ENCODE results near the gene ERCC6L.

Gene ERCC6L, protein sequence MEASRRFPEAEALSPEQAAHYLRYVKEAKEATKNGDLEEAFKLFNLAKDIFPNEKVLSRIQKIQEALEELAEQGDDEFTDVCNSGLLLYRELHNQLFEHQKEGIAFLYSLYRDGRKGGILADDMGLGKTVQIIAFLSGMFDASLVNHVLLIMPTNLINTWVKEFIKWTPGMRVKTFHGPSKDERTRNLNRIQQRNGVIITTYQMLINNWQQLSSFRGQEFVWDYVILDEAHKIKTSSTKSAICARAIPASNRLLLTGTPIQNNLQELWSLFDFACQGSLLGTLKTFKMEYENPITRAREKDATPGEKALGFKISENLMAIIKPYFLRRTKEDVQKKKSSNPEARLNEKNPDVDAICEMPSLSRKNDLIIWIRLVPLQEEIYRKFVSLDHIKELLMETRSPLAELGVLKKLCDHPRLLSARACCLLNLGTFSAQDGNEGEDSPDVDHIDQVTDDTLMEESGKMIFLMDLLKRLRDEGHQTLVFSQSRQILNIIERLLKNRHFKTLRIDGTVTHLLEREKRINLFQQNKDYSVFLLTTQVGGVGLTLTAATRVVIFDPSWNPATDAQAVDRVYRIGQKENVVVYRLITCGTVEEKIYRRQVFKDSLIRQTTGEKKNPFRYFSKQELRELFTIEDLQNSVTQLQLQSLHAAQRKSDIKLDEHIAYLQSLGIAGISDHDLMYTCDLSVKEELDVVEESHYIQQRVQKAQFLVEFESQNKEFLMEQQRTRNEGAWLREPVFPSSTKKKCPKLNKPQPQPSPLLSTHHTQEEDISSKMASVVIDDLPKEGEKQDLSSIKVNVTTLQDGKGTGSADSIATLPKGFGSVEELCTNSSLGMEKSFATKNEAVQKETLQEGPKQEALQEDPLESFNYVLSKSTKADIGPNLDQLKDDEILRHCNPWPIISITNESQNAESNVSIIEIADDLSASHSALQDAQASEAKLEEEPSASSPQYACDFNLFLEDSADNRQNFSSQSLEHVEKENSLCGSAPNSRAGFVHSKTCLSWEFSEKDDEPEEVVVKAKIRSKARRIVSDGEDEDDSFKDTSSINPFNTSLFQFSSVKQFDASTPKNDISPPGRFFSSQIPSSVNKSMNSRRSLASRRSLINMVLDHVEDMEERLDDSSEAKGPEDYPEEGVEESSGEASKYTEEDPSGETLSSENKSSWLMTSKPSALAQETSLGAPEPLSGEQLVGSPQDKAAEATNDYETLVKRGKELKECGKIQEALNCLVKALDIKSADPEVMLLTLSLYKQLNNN

DNA sequence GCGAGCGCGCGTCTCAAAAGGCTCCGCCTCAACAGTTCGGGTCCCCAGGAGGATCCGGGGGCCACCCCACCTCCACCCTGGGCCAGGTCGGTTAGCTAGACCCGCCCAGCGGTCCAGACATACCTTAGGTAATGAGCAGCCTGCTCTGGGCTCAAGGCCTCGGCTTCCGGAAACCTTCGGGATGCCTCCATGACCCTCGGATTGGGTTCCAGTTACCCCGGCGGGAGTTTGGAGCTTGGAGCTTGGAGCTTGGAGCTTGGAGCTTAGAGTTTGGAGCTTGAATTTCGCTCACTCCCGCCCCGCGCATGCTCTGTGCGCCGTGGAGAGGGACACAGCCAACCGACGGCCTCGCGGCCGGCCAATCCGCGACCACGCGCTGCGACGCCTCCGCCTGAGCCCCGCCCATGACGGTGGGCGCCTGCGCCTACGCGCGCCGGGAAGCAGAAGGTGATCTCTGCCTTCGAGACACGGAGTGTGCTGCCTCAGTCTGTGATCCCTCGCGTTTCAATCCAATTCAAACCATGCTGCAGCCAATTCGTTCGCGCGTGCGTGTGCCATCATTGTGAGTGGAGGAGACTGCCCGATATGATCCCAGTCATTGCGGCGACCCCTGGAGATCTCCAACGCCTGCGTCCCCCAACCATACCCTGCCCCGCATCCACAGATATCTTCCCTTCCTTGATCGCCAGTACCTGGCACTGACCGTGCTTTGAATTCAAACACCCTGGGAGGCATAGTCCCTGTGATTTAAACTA is at the start of gene ERCC6L:
Gene ERCC6L (minus strand): TSS at position 307 of the 755 bp plus-strand sequence. CDS start 116 bp downstream, at position 191.
- DNase-seq: peak; percentile 88 to 90

DNA sequence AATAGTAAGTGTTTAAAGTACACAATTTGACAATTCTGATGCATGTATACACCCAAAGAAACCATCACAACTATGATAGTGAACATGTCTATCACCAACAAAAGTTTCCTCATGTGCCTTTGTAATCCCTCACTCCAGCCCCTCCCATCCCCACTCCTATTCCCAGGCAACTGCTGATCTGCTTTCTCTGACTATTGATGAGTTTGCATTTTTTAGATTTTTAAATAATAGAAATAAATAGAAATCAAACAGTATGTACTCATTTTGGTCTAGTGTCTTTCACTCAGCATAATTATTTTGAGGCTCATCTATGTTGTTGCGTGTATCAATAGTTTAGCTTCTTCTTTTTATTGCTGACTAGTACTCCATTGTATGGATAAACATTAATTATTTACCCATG is 43.5 kb upstream of the ERCC6L start:
- no peak for DNase-seq

DNA sequence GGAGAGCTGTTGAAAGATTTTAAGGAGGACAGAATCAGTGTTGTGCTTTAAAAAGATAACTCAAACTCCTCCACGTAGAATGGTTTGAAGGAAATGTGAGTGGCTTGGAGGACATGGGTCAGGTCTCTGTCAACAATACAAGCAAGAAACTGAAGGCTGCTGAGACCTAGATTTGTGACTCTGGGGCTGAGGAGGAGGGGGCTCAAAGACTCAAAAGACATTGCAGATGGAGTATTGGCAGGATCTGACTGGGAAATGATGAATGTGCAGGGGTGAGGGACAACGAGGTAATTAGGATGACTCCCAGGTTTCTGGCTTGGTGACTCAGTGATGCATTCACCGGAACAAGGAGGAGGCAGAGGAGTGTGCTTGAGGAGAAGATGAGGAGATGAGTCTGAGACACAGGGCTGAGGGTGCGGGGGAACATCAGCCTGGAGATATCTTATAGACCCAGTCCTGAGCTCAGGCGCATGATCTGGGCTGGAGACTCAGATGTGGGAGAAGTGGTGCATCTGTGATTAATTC is 41.6 kb upstream of the ERCC6L start:
- no peak for DNase-seq

DNA sequence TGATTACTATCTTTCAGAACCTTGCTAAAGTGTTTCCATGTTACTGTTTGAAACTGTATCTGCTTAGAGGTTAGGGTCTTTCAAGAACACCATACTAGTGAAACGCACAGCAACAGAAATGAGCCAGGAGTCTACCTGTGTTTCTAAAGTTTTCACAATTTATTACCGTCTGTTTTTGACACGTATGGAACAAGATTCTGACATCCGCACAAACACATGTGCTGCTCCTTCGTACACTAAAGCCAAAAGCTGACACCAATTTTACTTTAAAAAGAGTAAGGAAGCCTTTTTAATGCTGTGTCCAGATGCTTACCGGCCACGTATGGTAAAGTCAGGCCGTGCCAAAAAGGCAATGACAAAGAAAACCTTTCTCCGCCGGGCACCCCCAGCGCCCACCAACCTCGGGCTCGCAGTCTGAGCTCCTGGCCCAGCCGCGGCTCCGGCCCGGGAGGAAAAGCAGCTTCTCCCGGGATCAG is 37.7 kb upstream of the ERCC6L start:
- peak in 1 of 2 donors; percentile 19 for DNase-seq

DNA sequence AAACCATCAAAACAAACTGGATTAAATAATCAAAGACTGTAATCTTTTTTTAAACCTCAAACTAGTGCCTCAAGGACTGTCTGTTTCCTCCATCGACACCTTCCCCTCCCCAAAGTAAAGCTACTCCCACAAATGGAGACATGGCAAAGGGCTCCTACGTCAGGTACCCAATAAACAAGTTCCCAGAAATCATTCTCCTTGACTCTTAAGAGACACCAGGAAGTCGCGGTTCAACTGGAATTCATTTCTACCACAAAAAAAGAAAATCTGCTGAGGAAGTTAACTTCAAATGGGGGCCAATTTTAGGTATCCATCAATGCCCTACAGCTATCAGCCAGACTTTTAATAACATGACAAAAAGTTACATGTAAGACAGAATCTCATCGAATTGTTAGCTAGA is 35.7 kb upstream of the ERCC6L start:
- peak in 1 of 2 donors; percentile 48 for DNase-seq

DNA sequence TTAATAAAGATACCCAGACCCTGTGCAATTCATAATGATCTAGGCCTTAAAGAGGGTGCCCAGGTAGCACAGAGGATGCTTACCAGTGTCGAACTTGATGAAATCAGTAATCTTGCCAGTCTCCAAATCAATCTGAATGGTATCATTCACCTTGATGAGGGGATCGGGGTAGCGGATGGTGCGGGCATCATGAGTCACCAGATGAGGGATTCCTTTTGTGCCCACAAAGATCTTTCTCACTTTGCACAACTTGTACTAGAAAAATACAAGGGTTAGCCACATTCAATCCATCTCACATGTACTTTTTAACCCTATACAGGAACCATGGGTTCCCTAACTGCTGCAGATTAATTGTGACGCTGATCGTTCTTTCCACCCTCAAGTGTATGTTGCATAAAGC is 34.9 kb upstream of the ERCC6L start:
- DNase-seq: no peak

DNA sequence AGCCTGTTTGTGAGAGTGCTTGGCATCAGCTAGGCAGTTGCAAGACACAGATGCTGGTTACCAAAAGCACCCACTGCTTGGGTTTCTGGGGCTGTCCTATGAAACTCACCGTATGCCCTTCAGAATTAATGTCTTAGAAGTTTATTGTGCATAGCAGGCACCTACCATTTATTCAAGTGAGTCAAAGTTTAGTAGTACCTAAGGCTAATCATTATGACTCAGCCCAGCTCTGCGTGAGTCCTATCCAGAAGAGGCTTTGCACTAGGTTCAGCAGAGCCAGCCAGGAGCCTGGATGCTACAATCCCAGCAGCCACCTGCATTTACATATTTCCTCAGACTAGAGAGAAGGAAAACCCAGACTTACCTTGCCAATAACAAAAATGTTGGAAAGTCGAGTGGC is 34.0 kb upstream of the ERCC6L start:
- no peak for DNase-seq

DNA sequence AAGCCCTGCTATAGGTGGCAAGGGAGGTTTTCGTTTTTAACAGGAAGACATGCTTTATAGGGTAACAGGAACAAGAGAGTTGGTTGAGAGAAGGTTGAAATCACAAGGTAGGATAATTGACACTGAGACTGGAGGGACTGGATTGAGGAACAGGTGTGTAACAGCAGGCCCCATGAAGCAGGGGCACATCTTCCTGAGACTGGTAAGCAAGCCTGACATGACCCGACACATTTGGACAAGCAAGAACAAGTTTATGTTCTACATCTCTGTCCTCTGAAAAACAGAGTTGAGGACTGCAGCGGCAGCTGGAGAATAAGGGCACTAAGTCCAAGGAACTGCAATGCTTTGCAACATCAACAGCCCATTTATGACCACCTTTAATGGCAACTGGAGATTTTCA is 33.0 kb upstream of the ERCC6L start:
- DNase-seq: no peak

DNA sequence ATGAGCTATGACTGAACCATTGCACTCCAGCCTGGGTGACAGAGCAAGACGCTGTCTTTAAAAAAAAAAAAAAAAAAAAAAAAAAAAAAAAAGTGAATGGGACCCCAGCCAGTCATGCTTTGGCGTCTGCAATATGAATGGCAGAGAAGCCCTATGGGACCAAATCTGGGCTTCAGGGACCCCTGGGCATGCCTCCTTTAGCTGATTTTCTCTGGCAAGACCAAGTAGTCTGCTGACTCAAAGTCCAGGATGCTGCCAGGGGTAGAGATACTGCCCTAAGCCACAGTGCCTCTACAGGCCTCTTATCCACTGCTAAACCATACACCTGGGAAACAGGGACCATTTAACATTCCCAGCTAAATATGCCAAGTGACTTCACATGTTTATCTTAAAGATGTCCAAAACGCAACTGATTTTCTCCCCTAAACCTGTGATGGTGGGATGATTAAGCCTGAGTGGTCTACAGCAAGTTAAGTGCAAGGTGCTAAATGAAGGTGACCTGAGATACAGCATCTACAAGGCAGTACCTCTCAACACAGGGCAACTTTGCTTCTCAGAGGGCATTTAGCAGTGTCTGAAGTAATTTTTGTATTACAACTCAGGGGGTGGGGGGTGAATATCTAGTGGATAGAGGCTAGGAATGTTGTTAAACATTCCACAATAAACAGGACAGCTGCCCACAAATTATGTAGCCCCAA is 32.4 kb upstream of the ERCC6L start:
- no peak for DNase-seq

DNA sequence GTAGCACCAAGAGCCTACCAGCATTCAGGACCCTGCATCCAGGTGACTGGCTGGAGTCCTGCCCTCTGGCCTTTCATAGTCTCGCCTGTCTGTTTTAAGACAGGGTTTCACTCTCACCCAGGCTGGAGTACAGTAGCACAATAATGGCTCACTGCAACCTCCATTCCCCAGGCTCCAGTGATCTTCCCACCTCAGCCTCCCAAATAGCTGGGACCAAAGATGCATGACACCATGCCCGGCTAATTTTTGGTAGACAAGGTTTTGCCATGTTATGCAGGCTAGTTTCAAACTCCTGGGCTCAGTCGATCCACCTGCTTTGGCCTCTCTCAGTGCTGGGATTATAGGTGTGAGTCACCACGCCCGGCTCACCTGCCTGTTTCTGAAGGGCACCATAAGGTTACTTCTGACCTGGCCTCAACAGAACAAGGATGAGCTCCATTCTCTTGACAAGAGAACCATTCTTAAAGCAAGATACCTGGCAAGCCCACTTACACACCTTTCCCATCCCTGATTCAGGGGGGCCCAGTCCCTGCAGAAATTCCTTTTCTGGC is 31.6 kb upstream of the ERCC6L start:
- no peak for DNase-seq

DNA sequence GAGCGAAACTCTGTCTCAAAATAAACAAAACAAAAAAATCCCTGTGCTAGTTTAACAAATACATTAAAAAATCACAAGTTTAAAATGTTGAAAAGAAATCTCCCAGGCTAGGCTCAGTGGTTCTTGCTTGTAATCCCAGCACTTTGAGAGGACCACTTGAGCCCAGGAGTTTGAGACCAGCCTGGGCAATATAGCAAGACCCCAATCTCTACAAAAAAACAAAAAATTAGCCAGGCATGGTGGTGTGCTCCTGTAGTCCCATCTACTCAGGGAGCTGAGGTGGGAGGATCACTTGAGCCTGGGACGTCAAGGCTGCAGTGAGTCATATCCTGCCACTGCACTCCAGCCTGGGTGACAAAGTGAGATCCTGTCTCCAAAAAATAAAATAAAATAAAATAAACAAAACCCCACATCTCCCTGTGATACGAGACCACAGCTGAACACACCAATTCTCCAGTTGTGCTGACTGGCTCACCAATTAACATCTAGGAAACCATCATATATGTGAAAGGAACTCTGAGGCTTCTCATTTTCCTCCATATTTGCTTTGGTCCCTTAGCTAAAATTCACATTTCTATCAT is 30.9 kb upstream of the ERCC6L start:
- no peak for DNase-seq

DNA sequence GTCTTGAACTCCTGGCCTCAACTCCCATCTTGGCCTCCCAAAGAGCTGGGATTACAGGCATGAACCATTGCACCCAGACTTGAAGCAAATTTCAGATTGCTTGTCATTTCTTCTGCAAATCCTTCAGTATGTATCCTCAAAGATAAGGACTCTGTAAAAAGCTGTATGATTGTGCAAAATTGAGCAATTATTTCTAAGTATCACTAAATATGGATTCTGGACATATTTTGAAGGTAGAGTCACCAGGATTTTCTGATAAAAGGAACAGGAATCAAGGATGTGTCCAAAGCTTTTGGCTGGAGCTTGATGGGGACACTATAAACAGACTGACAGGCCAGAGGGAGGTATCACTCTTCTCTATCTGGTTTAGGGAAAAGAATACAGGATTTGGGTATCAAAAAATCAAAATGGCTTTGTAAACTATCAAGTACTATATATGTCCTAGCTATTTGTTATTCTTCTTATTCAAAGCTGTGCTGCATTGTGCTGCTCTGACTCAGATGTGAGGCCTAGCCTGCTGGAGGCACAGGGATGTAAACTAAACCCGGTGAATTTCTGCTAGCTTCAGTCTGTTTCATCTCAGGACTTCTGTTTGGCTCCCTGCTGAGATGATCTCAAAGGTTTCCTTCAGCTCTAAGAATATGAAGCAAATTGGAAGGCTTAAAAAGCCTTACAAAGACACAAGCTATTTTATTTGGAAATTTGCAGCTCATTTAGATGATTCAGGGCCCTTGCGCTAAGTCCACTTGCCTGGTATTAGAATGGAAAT is 30.0 kb upstream of the ERCC6L start:
- no peak for DNase-seq

DNA sequence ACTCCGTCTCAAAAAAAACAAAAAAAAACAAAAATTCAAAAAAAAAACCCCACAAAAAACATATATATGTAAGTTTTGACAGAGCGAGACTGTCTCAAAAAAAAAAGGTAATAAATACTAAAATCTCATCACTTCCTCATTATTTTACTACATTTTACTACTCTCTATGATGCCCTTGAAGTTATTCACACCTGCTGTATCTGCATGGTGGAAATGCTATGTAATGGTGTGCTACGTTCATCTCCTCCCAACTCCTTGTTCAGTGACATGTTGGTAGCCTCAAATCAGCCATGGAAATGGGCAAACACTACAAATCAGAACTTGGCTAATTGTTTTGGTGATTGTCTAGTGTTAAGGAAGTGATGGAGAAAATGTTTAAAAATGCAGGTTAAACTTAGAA is 26.4 kb upstream of the ERCC6L start:
- no peak for DNase-seq

DNA sequence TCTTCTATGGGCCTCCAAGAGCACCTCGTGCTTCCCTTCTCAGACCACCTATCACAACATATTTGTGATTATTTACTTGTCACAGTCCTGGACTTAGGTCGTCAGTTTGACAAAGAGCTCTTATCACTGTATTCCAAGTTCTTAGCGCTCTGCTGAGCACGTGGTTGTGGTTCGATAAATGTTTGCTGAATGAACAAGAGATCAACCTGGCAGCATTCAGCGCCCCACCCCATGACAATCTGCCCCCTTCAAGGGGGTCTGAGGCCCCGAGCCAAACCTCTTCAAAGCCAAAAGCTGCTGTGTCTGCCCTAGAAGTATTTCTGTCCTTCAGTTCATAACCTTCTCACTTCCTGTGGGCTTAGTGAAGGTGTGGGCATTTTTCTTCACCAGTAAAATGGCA is 23.2 kb upstream of the ERCC6L start:
- DNase-seq: no peak

DNA sequence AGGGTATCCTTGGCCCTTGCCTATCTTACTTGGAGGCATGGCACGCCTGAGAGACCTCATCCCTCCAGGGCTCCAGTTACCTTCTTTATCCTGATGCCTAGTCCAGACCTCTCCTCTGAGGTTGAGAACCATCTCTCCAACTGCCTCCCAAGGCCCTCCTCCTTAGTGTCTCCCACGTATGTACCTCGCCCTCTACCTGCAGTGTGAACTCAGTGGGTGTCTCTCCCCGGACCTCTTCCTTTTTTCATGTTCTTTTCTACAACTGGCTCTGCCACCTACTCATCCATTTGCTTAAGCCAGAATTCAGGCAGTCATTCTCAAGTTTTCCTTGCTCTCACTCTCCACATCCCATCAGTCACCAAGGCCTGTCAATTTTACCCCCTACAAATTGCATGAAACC is 21.6 kb upstream of the ERCC6L start:
- DNase-seq: no peak

DNA sequence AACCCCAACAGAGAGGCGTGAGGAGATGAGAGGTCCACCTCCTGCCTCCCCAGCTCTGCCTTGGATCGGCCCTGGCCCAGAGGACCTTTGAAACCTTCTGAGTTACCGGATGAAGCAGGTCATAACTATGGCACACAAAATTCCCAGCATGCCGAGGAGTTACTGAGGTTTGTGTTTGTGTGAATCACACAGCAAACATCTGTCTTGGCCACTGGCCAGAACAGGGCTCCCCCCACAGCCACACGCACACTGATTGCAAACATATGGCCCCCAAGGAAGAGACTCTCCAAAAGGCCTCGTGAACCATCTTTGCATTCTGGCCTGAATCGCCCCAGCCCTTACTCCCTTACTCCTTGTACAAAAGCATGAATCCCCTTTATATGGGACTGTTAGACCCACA is 19.3 kb upstream of the ERCC6L start:
- no peak for DNase-seq

DNA sequence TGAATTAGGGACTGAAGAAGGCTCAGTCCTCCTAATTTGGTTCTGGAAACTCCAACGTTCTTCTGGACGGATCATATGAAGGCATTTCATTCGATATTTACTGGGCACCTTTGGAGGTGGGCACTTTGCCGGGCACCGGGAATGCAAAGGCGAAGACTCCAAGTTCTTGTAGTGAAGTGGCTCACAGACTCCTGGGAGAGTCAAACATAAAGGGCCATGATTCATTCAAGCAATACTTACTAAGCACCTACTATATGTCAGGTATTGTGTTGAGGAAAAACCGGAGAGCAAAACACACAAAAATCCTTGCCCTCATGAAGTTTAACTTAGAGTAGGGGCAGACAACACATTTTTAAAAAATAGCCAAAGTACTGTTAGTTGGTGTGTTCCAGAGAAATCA is 17.0 kb upstream of the ERCC6L start:
- DNase-seq: no peak

DNA sequence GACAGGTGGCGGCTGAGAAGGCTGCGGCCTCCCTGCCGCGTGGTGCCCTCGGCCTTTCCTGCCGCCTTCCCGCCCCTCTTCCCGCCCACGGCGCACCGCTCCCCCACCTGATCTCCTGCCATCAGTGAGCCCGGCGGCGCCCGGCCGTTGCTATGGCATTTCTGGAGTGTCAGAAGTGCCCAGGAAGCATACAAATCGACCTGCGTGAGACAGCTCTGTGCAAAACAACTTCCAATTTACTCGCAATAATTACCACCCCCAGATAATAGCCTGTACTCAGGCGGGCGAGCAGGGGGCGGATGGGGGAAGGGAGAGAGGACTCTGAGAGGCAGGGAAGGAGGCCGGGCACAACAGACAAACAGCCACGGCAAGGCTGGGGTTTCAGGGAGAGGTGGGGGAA is 16.6 kb upstream of the ERCC6L start:
- no peak for DNase-seq

DNA sequence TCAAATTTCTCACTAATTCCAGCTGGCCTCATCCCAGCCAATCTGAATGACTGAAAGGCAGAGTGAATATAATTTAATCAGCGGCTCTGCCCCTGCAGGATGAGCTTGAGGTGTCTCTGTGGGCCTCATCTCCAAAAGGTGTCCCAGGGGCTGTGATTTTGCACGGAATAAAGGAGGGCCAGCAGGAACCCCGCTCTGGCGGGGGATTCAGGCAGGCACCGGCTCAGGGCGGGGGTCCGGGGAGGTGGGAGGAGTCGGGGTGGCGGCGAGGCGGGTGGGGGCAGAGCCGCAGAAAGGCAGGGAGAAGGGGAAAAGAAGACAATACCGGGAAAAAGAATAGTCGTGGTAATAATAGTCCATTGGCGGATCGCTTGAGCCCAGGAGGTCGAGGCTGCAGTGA is 16.0 kb upstream of the ERCC6L start:
- DNase-seq: no peak

DNA sequence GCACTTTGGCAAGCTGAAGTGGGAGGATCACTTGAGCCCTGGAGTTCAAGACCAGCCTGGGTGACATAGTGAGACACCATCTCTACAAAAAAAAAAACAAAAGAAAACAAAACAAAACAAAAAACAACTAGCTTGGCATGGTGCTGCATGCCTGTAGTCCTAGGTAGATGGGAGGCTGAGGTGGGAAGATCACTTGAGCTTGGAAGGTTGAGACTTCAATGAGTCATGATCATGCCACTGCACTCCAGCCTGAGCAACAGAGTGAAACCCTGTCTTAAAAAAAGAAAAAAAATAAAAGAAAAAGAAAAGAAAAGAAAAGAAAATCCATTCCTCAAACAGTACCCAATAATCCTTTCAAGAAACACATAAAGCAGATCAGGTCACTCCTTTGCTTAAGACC is 14.9 kb upstream of the ERCC6L start:
- no peak for DNase-seq
